ENCODE measurements around the gene NFE2L2. TPM values are rescaled to one million over a fixed set of nuclear protein-coding genes. Genes with fewer than 3 reads are reported as not detected.

NFE2L2 gene
- total RNA-seq, 2 experiments from 2014 or later, result 61.3 to 64.3 TPM

DNA sequence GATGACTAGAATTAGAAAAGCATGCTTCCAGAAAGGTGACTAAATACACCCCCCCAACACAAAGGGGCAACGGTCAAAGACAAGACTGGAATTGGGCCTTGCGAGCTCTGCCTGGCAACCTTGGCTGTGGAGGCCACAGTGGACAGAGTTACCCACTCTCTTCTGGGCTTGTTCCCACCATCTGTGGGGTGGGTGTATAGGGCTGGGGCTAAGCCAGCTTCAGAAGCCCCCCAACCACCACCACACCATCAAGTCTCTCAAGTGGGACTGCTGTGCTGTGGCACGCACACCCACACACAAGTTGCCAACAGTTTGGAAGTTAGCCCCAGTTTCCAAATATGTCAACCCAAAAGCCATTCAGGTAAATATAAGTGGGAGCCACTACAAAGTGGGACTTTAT is 7.8 kb downstream of the NFE2L2 start:
- CTCF ChIA-PET, result interaction anchor here (1.0 to 1.5 kb wide), 4 partner anchors 9 to 92 kb away, joined by 3 to 4 read pairs (median 4); no protein-coding TSS in a partner anchor
- H3K36me3 Mint-ChIP-seq (ENCODE audit: low read depth), result peaks cover 70% of the 10 kb centered on the region
- no peak for DNase-seq
- no peak for ATAC-seq
- peaks cover 87% of the 10 kb centered on the region for H3K4me1 Mint-ChIP-seq (ENCODE audit: low read depth)
- H3K4me3 Mint-ChIP-seq, result no peak overlapping the region
- H3K27ac Mint-ChIP-seq, result no peak overlapping the region
- POLR2A ChIA-PET, result no interaction called here
- peaks cover 5% of the 10 kb centered on the region for H3K9me3 Mint-ChIP-seq (ENCODE audit: insufficient read depth)
- H3K27me3 Mint-ChIP-seq (ENCODE audit: low read depth), result no peaks in the 10 kb centered on the region

DNA sequence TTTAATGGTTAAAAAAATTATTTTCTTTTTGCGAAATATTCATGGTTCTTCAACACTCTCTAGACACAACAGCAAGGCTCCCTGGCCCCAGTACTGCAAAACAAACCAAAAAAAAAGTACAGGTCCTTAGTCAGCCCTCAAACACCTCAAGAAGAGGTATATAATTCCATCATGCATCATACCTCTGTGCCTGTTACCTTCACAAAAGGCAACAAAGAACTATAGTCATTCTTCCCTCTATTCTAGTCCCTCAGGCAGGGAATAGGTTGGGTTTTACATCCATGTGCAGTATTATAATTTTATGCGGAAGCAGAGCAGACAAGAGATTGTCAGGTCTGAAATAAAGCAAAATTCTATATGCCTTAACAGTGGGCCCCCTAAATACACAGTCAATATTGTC is 8.5 kb downstream of the NFE2L2 start:
- Mint-ChIP-seq H3K36me3 (ENCODE audit: low read depth) (peaks cover 68% of the 10 kb centered on the region), H3K27me3 (ENCODE audit: low read depth) (no peaks in the 10 kb centered on the region), H3K4me1 (ENCODE audit: low read depth) (peaks cover 86% of the 10 kb centered on the region), H3K9me3 (ENCODE audit: insufficient read depth) (peaks cover 5% of the 10 kb centered on the region), H3K27ac (no peak overlapping the region), H3K4me3 (no peak overlapping the region)
- ChIA-PET CTCF (interaction anchor here (1.3 to 2.5 kb wide), 8 partner anchors 8 to 79 kb away, joined by 3 to 25 read pairs (median 4); partner anchors contain the start of gene NFE2L2), POLR2A (interaction anchor here (8.6 kb wide), 1 partner anchor 8 kb away, joined by 97 read pairs; the partner anchor contains the start of gene NFE2L2)
- DNase-seq (no peak), ATAC-seq (no peak)

DNA sequence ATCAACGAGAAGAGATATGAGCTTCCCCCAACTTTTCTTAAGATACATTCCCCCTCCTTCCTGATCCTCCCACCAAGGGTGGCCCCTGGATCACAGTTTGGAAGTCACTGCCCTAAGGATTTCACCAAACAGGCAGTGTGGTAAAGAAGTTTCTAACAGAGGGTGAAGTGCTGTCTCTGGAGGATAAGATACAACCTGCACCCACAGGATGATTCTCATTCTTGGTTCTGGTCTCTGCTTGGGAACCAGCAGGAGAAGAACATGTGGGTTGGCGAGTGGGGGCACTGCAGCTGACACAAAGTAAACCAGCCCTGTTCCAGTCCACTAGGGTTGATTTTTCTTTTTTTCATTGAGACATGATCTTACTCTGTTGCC is 9.3 kb downstream of the NFE2L2 start:
- CTCF ChIA-PET, result interaction anchor here (1.1 to 2.7 kb wide), 9 partner anchors 9 to 107 kb away, joined by 3 to 25 read pairs (median 4); partner anchors contain the start of gene NFE2L2
- no peak for ATAC-seq
- no peak for DNase-seq
- Mint-ChIP-seq H3K4me1 (ENCODE audit: low read depth) (peaks cover 89% of the 10 kb centered on the region), H3K36me3 (ENCODE audit: low read depth) (peaks cover 71% of the 10 kb centered on the region), H3K4me3 (no peak overlapping the region), H3K9me3 (ENCODE audit: insufficient read depth) (peaks cover 5% of the 10 kb centered on the region), H3K27ac (peak overlapping the region; percentile 41), H3K27me3 (ENCODE audit: low read depth) (no peaks in the 10 kb centered on the region)
- POLR2A ChIA-PET, result interaction anchor here (0.6 to 8.6 kb wide), 2 partner anchors 9 to 44 kb away, joined by 3 to 97 read pairs; partner anchors contain the start of gene NFE2L2

- ATAC-seq (no peak), DNase-seq (no peak)
- H3K4me1 Mint-ChIP-seq (ENCODE audit: low read depth), result peaks cover 88% of the 10 kb centered on the region
- peak overlapping the region; percentile 10 for H3K27ac Mint-ChIP-seq
- POLR2A ChIA-PET, result interaction anchor here (0.6 to 8.6 kb wide), 2 partner anchors 10 to 43 kb away, joined by 3 to 97 read pairs; partner anchors contain the start of gene NFE2L2
- peaks cover 70% of the 10 kb centered on the region for H3K36me3 Mint-ChIP-seq (ENCODE audit: low read depth)
- CTCF ChIA-PET, result interaction anchor here (1.0 to 2.7 kb wide), 10 partner anchors 9 to 106 kb away, joined by 3 to 25 read pairs (median 4); partner anchors contain the start of gene NFE2L2
- H3K9me3 Mint-ChIP-seq (ENCODE audit: insufficient read depth), result peaks cover 5% of the 10 kb centered on the region
- no peak overlapping the region for H3K4me3 Mint-ChIP-seq
- H3K27me3 Mint-ChIP-seq (ENCODE audit: low read depth), result no peaks in the 10 kb centered on the region
Measured at GRCh38 chr2:177254433-177255226, 9.9 kb downstream of the NFE2L2 start.

- Mint-ChIP-seq H3K36me3 (ENCODE audit: low read depth) (peaks cover 65% of the 10 kb centered on the region), H3K4me1 (ENCODE audit: low read depth) (peaks cover 84% of the 10 kb centered on the region), H3K9me3 (ENCODE audit: insufficient read depth) (peaks cover 5% of the 10 kb centered on the region), H3K27me3 (ENCODE audit: low read depth) (no peaks in the 10 kb centered on the region), H3K27ac (peak overlapping the region; percentile 60), H3K4me3 (no peak overlapping the region)
- ChIA-PET CTCF (interaction anchor here (1.0 to 2.7 kb wide), 7 partner anchors 10 to 81 kb away, joined by 3 to 25 read pairs (median 4); partner anchors contain the start of gene NFE2L2), POLR2A (interaction anchor here (8.6 kb wide), 1 partner anchor 11 kb away, joined by 97 read pairs; the partner anchor contains the start of gene NFE2L2)
- DNase-seq, result no peak
- ATAC-seq, result no peak
Measured at GRCh38 chr2:177253704-177254103, 10.8 kb downstream of the NFE2L2 start.

GRCh38 chr2:177252808-177253531 is 11.6 kb downstream of the NFE2L2 start:
- CTCF ChIA-PET, result interaction anchor here (1.0 to 2.7 kb wide), 5 partner anchors 10 to 87 kb away, joined by 3 to 17 read pairs (median 4); no protein-coding TSS in a partner anchor
- H3K36me3 Mint-ChIP-seq (ENCODE audit: low read depth), result peaks cover 60% of the 10 kb centered on the region
- peaks cover 78% of the 10 kb centered on the region for H3K4me1 Mint-ChIP-seq (ENCODE audit: low read depth)
- H3K9me3 Mint-ChIP-seq (ENCODE audit: insufficient read depth), result peaks cover under 1% of the 10 kb centered on the region
- H3K4me3 Mint-ChIP-seq, result peak overlapping the region; percentile 5
- DNase-seq, result no peak
- peak overlapping the region; percentile 83 for H3K27ac Mint-ChIP-seq
- POLR2A ChIA-PET, result interaction anchor here (1.8 to 8.6 kb wide), 2 partner anchors 11 to 41 kb away, joined by 6 to 97 read pairs; partner anchors contain the start of genes HNRNPA3 and NFE2L2
- H3K27me3 Mint-ChIP-seq (ENCODE audit: low read depth), result no peaks in the 10 kb centered on the region
- ATAC-seq, result no peak

DNA sequence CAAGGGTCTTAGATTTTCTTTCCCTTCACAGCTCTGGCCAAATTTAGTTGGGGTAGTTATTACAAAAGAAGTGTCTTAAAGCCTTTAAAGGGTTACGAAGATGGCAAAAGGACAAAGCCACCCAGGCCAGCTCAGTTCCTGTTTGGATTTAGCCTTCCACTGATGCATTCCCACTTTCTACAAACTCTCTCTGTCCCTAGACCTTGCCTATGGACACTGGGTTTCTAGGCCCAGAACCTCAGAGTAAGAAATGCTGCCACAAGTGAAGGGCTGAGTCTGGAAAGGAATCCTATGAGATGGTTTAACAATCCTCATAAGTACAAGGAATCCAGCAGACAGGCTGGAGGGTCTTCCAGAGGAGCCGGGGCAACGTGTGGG is 13.4 kb downstream of the NFE2L2 start:
- Mint-ChIP-seq H3K4me3 (no peak overlapping the region), H3K27ac (peak overlapping the region; percentile 83), H3K27me3 (ENCODE audit: low read depth) (no peaks in the 10 kb centered on the region), H3K4me1 (ENCODE audit: low read depth) (peaks cover 68% of the 10 kb centered on the region), H3K9me3 (ENCODE audit: insufficient read depth) (no peaks in the 10 kb centered on the region), H3K36me3 (ENCODE audit: low read depth) (peaks cover 47% of the 10 kb centered on the region)
- ATAC-seq (no peak), DNase-seq (no peak)
- ChIA-PET POLR2A (interaction anchor here (8.6 kb wide), 1 partner anchor 13 kb away, joined by 97 read pairs; the partner anchor contains the start of gene NFE2L2), CTCF (interaction anchor here (0.9 to 2.9 kb wide), 4 partner anchors 10 to 90 kb away, joined by 4 to 18 read pairs (median 4); partner anchors contain the start of gene NFE2L2)

- POLR2A ChIA-PET, result interaction anchor here (8.6 kb wide), 1 partner anchor 14 kb away, joined by 97 read pairs; the partner anchor contains the start of gene NFE2L2
- H3K9me3 Mint-ChIP-seq (ENCODE audit: insufficient read depth), result no peaks in the 10 kb centered on the region
- H3K27ac Mint-ChIP-seq, result peak overlapping the region; percentile 78
- no peak overlapping the region for H3K4me3 Mint-ChIP-seq
- DNase-seq (no peak), ATAC-seq (no peak)
- H3K27me3 Mint-ChIP-seq (ENCODE audit: low read depth), result no peaks in the 10 kb centered on the region
- peaks cover 44% of the 10 kb centered on the region for H3K36me3 Mint-ChIP-seq (ENCODE audit: low read depth)
- peaks cover 68% of the 10 kb centered on the region for H3K4me1 Mint-ChIP-seq (ENCODE audit: low read depth)
- CTCF ChIA-PET, result interaction anchor here (0.9 to 2.9 kb wide), 4 partner anchors 11 to 89 kb away, joined by 4 to 18 read pairs (median 4); partner anchors contain the start of gene NFE2L2
Measured at GRCh38 chr2:177250461-177250860, 14.1 kb downstream of the NFE2L2 start.

GRCh38 chr2:177249038-177249437 is 15.5 kb downstream of the NFE2L2 start:
- no peak for ATAC-seq
- POLR2A ChIA-PET, result interaction anchor here (1.1 to 8.6 kb wide), 3 partner anchors 14 to 37 kb away, joined by 3 to 97 read pairs (median 6); partner anchors contain the start of genes HNRNPA3 and NFE2L2
- CTCF ChIA-PET, result interaction anchor here (1.7 to 2.9 kb wide), 3 partner anchors 9 to 88 kb away, joined by 4 to 18 read pairs (median 6); partner anchors contain the start of gene NFE2L2

DNA sequence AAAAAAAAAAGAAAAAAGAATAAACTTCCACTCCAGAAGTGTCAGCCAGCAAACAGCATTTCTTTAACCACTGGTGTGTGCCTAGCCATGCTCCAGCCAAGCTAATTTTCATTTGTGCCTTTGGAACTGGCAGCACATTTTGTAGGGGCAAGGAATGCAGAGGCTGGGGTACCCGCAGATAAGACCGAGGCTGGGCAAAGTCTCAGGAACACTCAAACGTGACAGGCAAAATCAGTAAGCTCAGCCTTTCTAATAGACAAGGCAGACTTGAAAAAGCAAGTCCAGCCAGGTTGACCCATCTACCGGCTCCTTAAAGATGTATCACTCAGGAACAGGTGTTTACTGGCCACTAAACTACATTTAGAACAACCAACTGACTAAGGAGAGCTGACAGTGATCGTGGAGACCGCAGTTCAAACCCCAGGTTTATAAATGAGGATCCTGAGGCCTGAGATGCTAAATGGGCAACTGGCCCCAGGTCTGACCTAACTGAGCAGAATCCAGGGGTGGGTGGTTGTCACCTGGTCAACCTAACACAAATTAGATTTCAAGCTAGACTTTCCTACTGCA is 16.7 kb downstream of the NFE2L2 start:
- POLR2A ChIA-PET, result interaction anchor here (1.6 to 8.6 kb wide), 2 partner anchors 16 to 35 kb away, joined by 6 to 97 read pairs; partner anchors contain the start of genes HNRNPA3 and NFE2L2

More at GRCh38 chr2:177249038-177249437, 15.5 kb downstream of the NFE2L2 start:
- no peak for DNase-seq
- Mint-ChIP-seq H3K4me1 (ENCODE audit: low read depth) (peaks cover 64% of the 10 kb centered on the region), H3K27ac (no peak overlapping the region), H3K27me3 (ENCODE audit: low read depth) (no peaks in the 10 kb centered on the region), H3K4me3 (no peak overlapping the region), H3K36me3 (ENCODE audit: low read depth) (peaks cover 48% of the 10 kb centered on the region), H3K9me3 (ENCODE audit: insufficient read depth) (no peaks in the 10 kb centered on the region)

More for the DNA sequence above, 16.7 kb downstream of the NFE2L2 start:
- DNase-seq (no peak), ATAC-seq (no peak)
- H3K27ac Mint-ChIP-seq, result no peak overlapping the region
- H3K9me3 Mint-ChIP-seq (ENCODE audit: insufficient read depth), result no peaks in the 10 kb centered on the region
- no peak overlapping the region for H3K4me3 Mint-ChIP-seq
- no peaks in the 10 kb centered on the region for H3K27me3 Mint-ChIP-seq (ENCODE audit: low read depth)
- H3K36me3 Mint-ChIP-seq (ENCODE audit: low read depth), result peaks cover 42% of the 10 kb centered on the region
- peaks cover 61% of the 10 kb centered on the region for H3K4me1 Mint-ChIP-seq (ENCODE audit: low read depth)
- CTCF ChIA-PET, result interaction anchor here (0.8 to 1.3 kb wide), 2 partner anchors 16 to 86 kb away, joined by 4 to 6 read pairs; partner anchors contain the start of gene NFE2L2

All from activated CD8-positive, alpha-beta T cell treated with anti-CD3 and anti-CD28 coated beads, Interleukin-2, amount 10 ng/mL, durations not matched to agents 7 days and 5 days (primary cell).